Parathyroid adenoma (tissue), 2 donors: Measurements from ENCODE around the gene C8A.

Experiments
- H2AFZ ChIP-seq: fragments of 300-600 bp; sonication (generic); one replicate; pipeline ENCODE4 v1.7.0; 2017; ENCODE audit warnings: antibody characterized with exemption, mild to moderate bottlenecking
- H3K27ac ChIP-seq: fragments of 300-600 bp; sonication (generic); one replicate; pipeline ENCODE4 v1.7.0; 2017
- H3K27me3 ChIP-seq: fragments of 300-600 bp; sonication (generic); one replicate; pipeline ENCODE4 v1.7.0; 2017; ENCODE audit warnings: low read length; ENCODE audit not compliant: control insufficient read depth, insufficient read depth
- H3K36me3 ChIP-seq: fragments of 300-600 bp; sonication (generic); one replicate; pipeline ENCODE4 v1.7.0; 2017; ENCODE audit warnings: low read length; ENCODE audit not compliant: control insufficient read depth, insufficient read depth
- H3K4me1 ChIP-seq: fragments of 300-600 bp; sonication (generic); one replicate; pipeline ENCODE4 v1.7.0; 2017; ENCODE audit warnings: control low read depth
- H3K4me2 ChIP-seq: fragments of 300-600 bp; sonication (generic); one replicate; pipeline ENCODE4 v1.7.0; 2017; ENCODE audit warnings: low read length
- H3K4me3 ChIP-seq: fragments of 300-600 bp; sonication (generic); one replicate; pipeline ENCODE4 v1.7.0; 2017; ENCODE audit warnings: low read depth, low read length
- H3K79me2 ChIP-seq: fragments of 300-600 bp; sonication (generic); one replicate; pipeline ENCODE4 v1.7.0; 2017; ENCODE audit warnings: control low read depth
- H3K9ac ChIP-seq: fragments of 300-600 bp; sonication (generic); one replicate; pipeline ENCODE4 v1.7.0; 2017; ENCODE audit warnings: mild to moderate bottlenecking
- H3K9me3 ChIP-seq: fragments of 300-600 bp; sonication (generic); one replicate; pipeline ENCODE4 v1.7.0; 2017; ENCODE audit warnings: low read length; ENCODE audit not compliant: control insufficient read depth
- CTCF ChIP-seq: fragments of 300-600 bp; sonication (generic); IDR thresholded peaks from one replicate; pipeline ENCODE4 v1.7.0; 2017; ENCODE audit warnings: antibody characterized with exemption, mild to moderate bottlenecking
- donor health status: primary hyperparathyroidism.

The C8A gene

GRCh38 chr1:56868761-56869160 lies 14.2 kb downstream of the C8A start:
- no peak overlapping the region for H3K4me2 ChIP-seq
- no peak overlapping the region for H3K4me3 ChIP-seq
- no peaks in the 10 kb centered on the region for H3K4me1 ChIP-seq
- H2AFZ ChIP-seq: no peak overlapping the region
- H3K27me3 ChIP-seq: no peaks in the 10 kb centered on the region
- H3K9me3 ChIP-seq: no peaks in the 10 kb centered on the region
- H3K27ac ChIP-seq: no peak overlapping the region
- TF ChIP-seq CTCF: no peak
- H3K36me3 ChIP-seq: no peaks in the 10 kb centered on the region
- no peaks in the 10 kb centered on the region for H3K79me2 ChIP-seq
- no peak overlapping the region for H3K9ac ChIP-seq

GRCh38 chr1:56872597-56872996 lies 18.0 kb downstream of the C8A start:
- Histone ChIP-seq H3K4me3 (no peak overlapping the region), H3K9ac (no peak overlapping the region), H3K27ac (no peak overlapping the region), H2AFZ (no peak overlapping the region), H3K4me1 (no peaks in the 10 kb centered on the region), H3K9me3 (no peaks in the 10 kb centered on the region), H3K4me2 (no peak overlapping the region), H3K36me3 (no peaks in the 10 kb centered on the region), H3K27me3 (no peaks in the 10 kb centered on the region), H3K79me2 (no peaks in the 10 kb centered on the region)
- TF ChIP-seq CTCF: no peak

- Histone ChIP-seq H3K9ac (no peak overlapping the region), H3K4me2 (no peak overlapping the region), H3K9me3 (no peaks in the 10 kb centered on the region), H3K27ac (no peak overlapping the region), H3K4me1 (no peaks in the 10 kb centered on the region), H3K79me2 (no peaks in the 10 kb centered on the region), H3K27me3 (no peaks in the 10 kb centered on the region), H2AFZ (no peak overlapping the region), H3K4me3 (no peak overlapping the region), H3K36me3 (no peaks in the 10 kb centered on the region)
- no peak for TF ChIP-seq CTCF
Observed at GRCh38 chr1:56873213-56873612, 18.6 kb downstream of the C8A start.

- Histone ChIP-seq H3K9me3 (no peaks in the 10 kb centered on the region), H3K4me3 (no peak overlapping the region), H3K4me1 (no peaks in the 10 kb centered on the region), H3K79me2 (no peaks in the 10 kb centered on the region), H3K9ac (no peak overlapping the region), H2AFZ (no peak overlapping the region), H3K4me2 (no peak overlapping the region), H3K27me3 (no peaks in the 10 kb centered on the region), H3K27ac (no peak overlapping the region), H3K36me3 (no peaks in the 10 kb centered on the region)
- TF ChIP-seq CTCF: no peak
Observed at GRCh38 chr1:56874689-56875088, 20.1 kb downstream of the C8A start.

- H3K79me2 ChIP-seq: no peaks in the 10 kb centered on the region
- no peak overlapping the region for H3K4me2 ChIP-seq
- no peak overlapping the region for H3K9ac ChIP-seq
- H3K36me3 ChIP-seq: no peaks in the 10 kb centered on the region
- no peak for TF ChIP-seq CTCF
- H3K27me3 ChIP-seq: no peaks in the 10 kb centered on the region
- H3K27ac ChIP-seq: no peak overlapping the region
- H3K9me3 ChIP-seq: no peaks in the 10 kb centered on the region
- no peaks in the 10 kb centered on the region for H3K4me1 ChIP-seq
- H3K4me3 ChIP-seq: no peak overlapping the region
- H2AFZ ChIP-seq: no peak overlapping the region
Observed at GRCh38 chr1:56877973-56878372, 23.4 kb downstream of the C8A start.
